AG04449 (cell line): ENCODE results near the gene VASH2.

Experiments
- CTCF ChIA-PET: fragments of 350-600 bp; formaldehyde crosslinking; extraction: SDS; loops from one replicate; lab custom pipeline; 2021; ENCODE audit warnings: antibody characterized with exemption; lab: Yijun Ruan, JAX
- POLR2A ChIA-PET: fragments of 400-600, 350-600 bp; formaldehyde crosslinking; extraction: SDS; loops from one replicate; lab custom pipeline; 2020; ENCODE audit warnings: antibody characterized with exemption, inconsistent platforms; lab: Yijun Ruan, JAX
- DNase-seq: peaks from one replicate; pipeline ENCODE4 v3.0.0-alpha.2; 2010; ENCODE audit warnings: low read depth, low spot score
- H3K4me3 ChIP-seq: 2 replicates; pipeline ENCODE4 v1.5.1; 2011; ENCODE audit warnings: low read depth, mild to moderate bottlenecking, control low read depth, low read length
- TF ChIP-seq, protein P1 (sequence below): IDR thresholded peaks from one replicate; pipeline ENCODE4 v1.5.1; 2011; ENCODE audit warnings: mild to moderate bottlenecking, moderate library complexity, low read length, control low read depth, inconsistent platforms; ENCODE audit not compliant: insufficient read depth; ENCODE audit errors: missing control alignments

The VASH2 gene

DNA sequence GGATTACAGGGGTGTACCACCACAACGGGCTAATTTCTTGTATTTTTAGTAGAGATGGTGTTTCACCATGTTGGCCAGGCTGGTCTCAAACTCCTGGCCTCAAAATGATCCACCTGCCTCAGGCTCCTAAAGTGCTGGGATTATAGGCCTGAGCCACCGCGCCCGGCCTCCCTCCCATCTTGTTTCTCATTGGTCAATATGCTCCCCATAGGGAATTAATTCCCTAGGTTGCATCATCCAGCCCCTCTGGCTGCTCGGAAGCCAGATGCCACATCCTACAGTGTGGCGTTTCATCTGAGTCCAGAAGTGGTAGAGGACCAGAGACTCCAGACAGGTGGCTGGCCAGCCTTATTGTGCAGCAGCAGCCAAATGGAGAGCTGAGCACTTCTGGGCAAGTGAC, 11.5 kb upstream of the VASH2 start:
- DNase-seq: no peak
- ChIA-PET POLR2A (no interaction called here), CTCF (interaction anchor here (1.0 to 1.8 kb wide), 3 partner anchors 26 to 56 kb away, joined by 3 to 7 read pairs (median 3); no protein-coding TSS in a partner anchor)
- TF ChIP-seq, protein P1, sequence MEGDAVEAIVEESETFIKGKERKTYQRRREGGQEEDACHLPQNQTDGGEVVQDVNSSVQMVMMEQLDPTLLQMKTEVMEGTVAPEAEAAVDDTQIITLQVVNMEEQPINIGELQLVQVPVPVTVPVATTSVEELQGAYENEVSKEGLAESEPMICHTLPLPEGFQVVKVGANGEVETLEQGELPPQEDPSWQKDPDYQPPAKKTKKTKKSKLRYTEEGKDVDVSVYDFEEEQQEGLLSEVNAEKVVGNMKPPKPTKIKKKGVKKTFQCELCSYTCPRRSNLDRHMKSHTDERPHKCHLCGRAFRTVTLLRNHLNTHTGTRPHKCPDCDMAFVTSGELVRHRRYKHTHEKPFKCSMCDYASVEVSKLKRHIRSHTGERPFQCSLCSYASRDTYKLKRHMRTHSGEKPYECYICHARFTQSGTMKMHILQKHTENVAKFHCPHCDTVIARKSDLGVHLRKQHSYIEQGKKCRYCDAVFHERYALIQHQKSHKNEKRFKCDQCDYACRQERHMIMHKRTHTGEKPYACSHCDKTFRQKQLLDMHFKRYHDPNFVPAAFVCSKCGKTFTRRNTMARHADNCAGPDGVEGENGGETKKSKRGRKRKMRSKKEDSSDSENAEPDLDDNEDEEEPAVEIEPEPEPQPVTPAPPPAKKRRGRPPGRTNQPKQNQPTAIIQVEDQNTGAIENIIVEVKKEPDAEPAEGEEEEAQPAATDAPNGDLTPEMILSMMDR: no peak
- no peak overlapping the region for H3K4me3 ChIP-seq

DNA sequence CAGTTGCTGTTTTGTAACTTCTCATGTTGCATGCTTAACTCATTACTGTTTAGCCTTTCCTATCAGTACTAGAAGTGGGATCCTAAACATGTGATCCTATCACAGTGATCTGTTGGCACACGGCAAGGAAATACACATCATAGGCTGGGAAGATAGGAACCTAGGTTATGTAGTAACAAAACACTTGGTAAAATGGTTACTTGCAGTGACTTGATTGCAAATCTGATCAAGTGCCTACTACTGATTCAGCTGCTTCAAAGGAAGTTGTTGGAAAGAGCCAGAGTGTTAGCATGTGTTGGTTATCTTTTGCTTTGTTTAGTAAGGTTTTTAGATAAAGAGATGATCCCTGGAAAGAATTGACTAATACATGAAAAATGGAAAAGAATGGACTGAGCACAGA, 8.9 kb upstream of the VASH2 start:
- TF ChIP-seq, protein P1: no peak
- no peak for DNase-seq
- H3K4me3 ChIP-seq: no peak overlapping the region
- POLR2A ChIA-PET: no interaction called here
- CTCF ChIA-PET: no interaction called here

DNA sequence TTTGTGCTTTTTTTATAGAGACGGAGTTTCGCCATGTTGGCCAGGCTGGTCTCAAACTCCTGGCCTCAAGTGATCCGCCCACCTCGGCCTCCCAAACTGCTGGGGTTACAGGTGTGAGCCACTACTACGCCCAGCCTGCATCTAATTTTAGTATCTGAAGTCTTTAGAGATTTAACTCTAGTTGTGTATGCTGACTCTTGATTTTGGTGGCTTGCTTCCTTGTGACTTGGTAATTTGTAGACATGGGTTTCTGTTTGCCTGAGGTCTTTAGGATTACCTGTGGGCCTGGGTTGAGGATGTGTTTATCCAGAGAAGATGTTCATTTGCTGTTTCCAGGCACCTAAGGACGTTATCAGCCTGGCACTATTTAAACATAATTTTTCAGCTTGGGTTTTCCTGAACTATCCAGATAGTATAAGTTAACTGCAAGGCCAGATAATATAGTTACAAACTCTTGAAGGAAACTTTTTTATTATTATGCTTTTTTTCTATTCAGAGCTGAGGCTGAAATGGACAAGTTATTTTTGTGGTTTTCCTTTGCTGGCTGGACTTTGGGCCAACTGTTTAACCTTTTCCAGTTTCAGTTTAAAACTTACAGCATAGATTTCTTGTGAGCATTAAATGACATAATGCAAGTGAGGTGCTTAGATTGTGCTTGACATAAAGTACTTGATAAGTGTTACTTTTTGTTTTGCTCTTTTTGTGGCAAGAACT, 7.5 kb upstream of the VASH2 start:
- DNase-seq: no peak
- TF ChIP-seq, protein P1: no peak
- POLR2A ChIA-PET: no interaction called here
- H3K4me3 ChIP-seq: no peak overlapping the region
- CTCF ChIA-PET: no interaction called here

DNA sequence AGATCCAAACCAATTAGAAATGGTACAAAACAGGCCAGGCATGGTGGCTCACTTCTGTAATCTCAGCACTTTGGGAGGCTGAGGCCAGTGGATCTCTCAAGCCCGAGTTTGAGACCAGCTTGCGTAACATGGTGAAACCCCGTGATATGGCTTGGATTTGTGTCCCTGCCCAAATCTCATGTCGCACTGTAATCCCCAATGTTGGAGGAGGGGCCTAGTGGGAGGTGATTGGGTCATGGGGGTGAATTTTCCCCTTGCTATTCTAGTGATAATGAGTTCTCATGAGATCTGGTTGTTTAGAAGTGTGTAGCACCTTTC, 7.0 kb upstream of the VASH2 start:
- DNase-seq: no peak
- POLR2A ChIA-PET: no interaction called here
- TF ChIP-seq, protein P1: no peak
- CTCF ChIA-PET: no interaction called here
- no peak overlapping the region for H3K4me3 ChIP-seq

DNA sequence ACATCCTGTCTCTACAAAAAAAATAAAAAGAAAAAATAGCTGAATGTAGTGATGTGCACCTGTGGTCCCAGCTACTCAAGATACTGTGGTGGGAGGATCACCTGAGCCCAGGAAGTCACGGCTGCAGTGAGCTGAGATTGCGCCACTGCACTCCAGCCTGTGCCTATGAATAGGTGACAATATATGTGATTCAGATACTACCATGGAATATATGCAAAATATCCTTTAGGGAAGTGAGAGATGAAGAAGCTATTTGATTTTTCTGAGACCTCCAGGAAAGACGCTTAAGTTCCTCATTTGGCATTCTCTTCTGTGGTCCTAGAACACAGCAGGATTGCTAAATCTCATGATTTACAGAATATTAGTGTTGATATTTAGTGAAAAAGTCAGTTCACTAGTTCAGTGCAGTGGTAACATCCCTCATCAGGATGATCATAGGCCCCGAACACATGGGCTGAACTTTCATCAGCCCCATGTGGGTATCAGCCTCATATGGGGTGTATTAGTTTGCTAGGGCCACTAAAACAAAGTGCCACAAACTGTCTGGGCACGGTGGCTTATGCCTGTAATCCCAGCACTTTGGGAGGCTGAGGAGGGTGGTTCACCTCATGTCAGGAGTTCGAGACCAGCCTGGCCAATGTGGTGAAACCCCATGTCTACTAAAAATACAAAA, 6.0 kb upstream of the VASH2 start:
- H3K4me3 ChIP-seq: no peak overlapping the region
- no peak for DNase-seq
- CTCF ChIA-PET: no interaction called here
- POLR2A ChIA-PET: no interaction called here
- TF ChIP-seq, protein P1: no peak

DNA sequence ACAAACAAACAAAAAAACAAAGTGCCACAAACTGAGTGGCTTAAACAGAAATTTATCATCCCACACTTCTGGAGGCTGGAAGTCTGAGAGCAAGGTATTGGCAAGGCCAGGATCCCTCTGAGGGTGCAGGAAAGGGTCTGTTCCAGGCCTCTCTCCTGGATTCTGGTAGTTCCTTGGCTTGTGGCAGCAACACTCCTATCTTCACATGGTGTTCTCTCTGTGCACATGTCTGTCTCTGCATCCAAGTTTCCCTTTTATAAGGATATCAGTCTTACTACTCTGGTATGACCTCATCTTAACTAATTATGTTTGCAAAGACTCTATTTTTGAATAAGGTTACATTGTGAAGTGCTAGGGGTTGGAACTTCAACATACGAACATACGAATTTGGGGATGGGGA, 5.3 kb upstream of the VASH2 start:
- ChIA-PET POLR2A (no interaction called here), CTCF (no interaction called here)
- TF ChIP-seq, protein P1: no peak
- DNase-seq: no peak
- H3K4me3 ChIP-seq: no peak overlapping the region
